Prostate gland (tissue), 2 donors: Measurements from ENCODE around the gene IRAK3. TPM values are rescaled to one million over a fixed set of nuclear protein-coding genes. Genes with fewer than 3 reads are reported as not detected.

ENCODE experiments used
- DNase-seq: peaks from one replicate; pipeline ENCODE4 v3.0.0-alpha.2; 2019; ENCODE audit warnings: low spot score
- H3K27ac ChIP-seq, 2 donors: fragments of 200-600 bp; sonication (generic); 2 replicates each; pipeline ENCODE4 v1.5.1; 2017 to 2019
- H3K27me3 ChIP-seq: fragments of 200-600 bp; sonication (generic); replicated peaks from 2 replicates; pipeline ENCODE4 v1.5.1; 2019; ENCODE audit not compliant: insufficient read depth
- H3K36me3 ChIP-seq, 2 donors: fragments of 200-600 bp; sonication (generic); 1 replicate in 1 of 2; 2 replicates in 1 of 2; pipeline versions ENCODE4 v1.5.1 to v1.8.1; 2017 to 2019
- H3K4me1 ChIP-seq: fragments of 200-600 bp; sonication (generic); replicated peaks from 2 replicates; pipeline ENCODE4 v1.5.1; 2019
- H3K4me3 ChIP-seq, 2 donors: fragments of 200-600 bp; sonication (generic); 2 replicates each; pipeline ENCODE4 v1.5.1; 2017 to 2019
- H3K9me3 ChIP-seq: fragments of 200-600 bp; sonication (generic); 2 replicates; pipeline ENCODE4 v1.5.1; 2017
- POLR2A ChIP-seq: fragments of 450-650 bp; IDR thresholded peaks from one replicate; pipeline ENCODE4 v1.6.1; 2016; ENCODE audit warnings: antibody characterized with exemption, mild to moderate bottlenecking
- POLR2AphosphoS5 ChIP-seq: sonication (generic); formaldehyde crosslinking; IDR thresholded peaks from one replicate; pipeline ENCODE4 v1.6.1; 2017; ENCODE audit warnings: antibody characterized with exemption
- WGBS: methylation state at CpG from one replicate; pipeline ENCODE4 v1.1.5; 2018; 5-methylcytosine and 5-hydroxymethylcytosine counted together
- intact Hi-C: fragments of 100-400 bp; cut with DNase I; formaldehyde crosslinking; loops from one replicate; pipeline ENCODE4 v1.14.2; 2022
- total RNA-seq, 2 donors: library from RNA; depleted of rRNA; stranded (reverse); fragments of >200 nt; gene quantifications; one replicate each; pipeline ENCODE4 v1.1.0, GENCODE V29; 2016
- TF ChIP-seq, protein P1 (sequence below), 4 experiments: fragments of 200-600 bp in 2 of 4; fragments of 450-650 bp in 2 of 4; sonication (generic) in 2 of 4; IDR thresholded peaks; 1 replicate in 3 of 4; 2 replicates in 1 of 4; pipeline ENCODE4 v1.5.1; 2016 to 2019; ENCODE audit warnings: antibody characterized with exemption in 4 of 4, mild to moderate bottlenecking in 2 of 4, moderate library complexity in 2 of 4

Gene IRAK3
- total RNA-seq, 2 donors from 2014 or later, result 4.5 to 9.5 TPM

DNA sequence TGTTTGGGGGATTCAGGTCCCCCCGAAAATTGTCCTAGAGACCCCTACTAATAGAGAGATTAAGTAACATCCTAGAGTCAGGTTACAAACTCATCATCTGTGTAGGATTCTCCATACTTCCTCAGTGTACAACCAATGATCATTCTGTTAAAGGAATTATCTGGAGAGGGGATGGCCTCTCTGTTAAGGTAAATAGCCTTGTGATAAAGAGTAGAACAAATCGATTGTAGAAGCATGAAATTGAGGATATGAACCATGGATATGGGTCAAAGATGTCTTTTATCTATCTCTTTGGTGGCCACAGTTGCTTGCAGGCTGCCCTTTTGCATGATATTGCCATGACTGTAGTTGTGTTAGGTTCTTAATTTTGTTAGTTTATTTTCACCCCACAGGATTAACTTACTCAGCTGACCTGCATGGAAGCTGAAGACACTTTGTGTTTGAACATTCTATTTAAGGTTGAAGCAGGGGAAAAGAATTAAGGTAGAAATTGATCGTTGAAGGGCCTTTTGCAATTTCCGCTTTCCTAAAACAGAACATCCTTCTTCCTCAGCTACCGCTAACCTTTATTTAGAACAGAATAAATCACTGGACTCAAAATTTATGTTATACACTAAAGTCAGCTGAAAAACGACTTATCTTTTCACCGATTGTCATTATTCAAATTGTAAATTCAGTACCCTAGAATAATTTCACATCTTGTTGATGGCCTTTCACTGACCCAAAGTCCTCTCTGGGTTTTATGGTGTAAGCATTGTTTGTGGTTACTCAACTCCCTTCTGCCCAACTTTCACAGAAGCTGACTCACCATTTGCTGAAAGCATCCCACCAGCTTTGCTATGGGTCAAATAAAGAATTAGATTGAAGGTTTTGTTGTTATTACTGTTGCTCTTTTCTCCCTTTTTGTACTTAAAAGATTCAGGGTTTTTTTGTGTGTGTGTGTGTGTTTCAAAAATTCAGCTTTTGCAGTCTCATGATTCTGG, 52.3 kb downstream of the IRAK3 start:
- Histone ChIP-seq H3K4me1 (no peaks in the 10 kb centered on the region), H3K9me3 (no peaks in the 10 kb centered on the region), H3K27me3 (no peaks in the 10 kb centered on the region), H3K27ac (no peak overlapping the region), H3K4me3 (no peak overlapping the region), H3K36me3 (no peaks in the 10 kb centered on the region)
- TF ChIP-seq POLR2A (no peak), POLR2AphosphoS5 (no peak)
- TF ChIP-seq, protein P1, sequence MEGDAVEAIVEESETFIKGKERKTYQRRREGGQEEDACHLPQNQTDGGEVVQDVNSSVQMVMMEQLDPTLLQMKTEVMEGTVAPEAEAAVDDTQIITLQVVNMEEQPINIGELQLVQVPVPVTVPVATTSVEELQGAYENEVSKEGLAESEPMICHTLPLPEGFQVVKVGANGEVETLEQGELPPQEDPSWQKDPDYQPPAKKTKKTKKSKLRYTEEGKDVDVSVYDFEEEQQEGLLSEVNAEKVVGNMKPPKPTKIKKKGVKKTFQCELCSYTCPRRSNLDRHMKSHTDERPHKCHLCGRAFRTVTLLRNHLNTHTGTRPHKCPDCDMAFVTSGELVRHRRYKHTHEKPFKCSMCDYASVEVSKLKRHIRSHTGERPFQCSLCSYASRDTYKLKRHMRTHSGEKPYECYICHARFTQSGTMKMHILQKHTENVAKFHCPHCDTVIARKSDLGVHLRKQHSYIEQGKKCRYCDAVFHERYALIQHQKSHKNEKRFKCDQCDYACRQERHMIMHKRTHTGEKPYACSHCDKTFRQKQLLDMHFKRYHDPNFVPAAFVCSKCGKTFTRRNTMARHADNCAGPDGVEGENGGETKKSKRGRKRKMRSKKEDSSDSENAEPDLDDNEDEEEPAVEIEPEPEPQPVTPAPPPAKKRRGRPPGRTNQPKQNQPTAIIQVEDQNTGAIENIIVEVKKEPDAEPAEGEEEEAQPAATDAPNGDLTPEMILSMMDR (IDR thresholded peaks at IDR 0.05), result no peak
- DNase-seq, result no peak
- intact Hi-C loops, result no loop called here
- 84% methylated on average over 7 of the region's 7 CpGs for WGBS

DNA sequence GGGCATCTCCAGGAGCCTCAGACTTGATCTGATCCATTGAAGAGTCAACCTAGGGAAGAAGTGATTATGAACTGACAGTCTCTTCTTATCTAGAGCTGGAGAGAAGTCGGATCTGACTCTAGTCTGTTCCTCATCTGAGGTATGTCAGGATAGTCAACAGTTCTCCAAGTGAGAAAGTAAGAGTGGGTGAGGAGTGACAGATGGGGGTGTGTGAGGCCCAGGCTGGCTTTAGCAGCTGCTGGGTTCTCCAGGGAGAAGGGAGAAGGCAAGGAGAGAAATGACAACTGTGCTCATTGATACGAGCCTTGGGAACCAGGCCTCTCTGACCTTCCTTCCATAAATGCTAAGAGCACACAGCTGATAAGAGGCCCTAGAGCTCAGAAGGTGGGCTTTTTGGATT, 53.3 kb downstream of the IRAK3 start:
- no peak overlapping the region for H3K4me3 ChIP-seq
- no peak for TF ChIP-seq POLR2A
- TF ChIP-seq, protein P1 (IDR thresholded peaks at IDR 0.05), result no peak
- TF ChIP-seq POLR2AphosphoS5, result no peak
- H3K9me3 ChIP-seq, result no peaks in the 10 kb centered on the region
- no peak overlapping the region for H3K27ac ChIP-seq
- H3K36me3 ChIP-seq, result no peaks in the 10 kb centered on the region
- DNase-seq, result no peak
- no peaks in the 10 kb centered on the region for H3K27me3 ChIP-seq
- intact Hi-C loops, result no loop called here
- 97% methylated on average over 2 of the region's 2 CpGs for WGBS
- no peaks in the 10 kb centered on the region for H3K4me1 ChIP-seq

DNA sequence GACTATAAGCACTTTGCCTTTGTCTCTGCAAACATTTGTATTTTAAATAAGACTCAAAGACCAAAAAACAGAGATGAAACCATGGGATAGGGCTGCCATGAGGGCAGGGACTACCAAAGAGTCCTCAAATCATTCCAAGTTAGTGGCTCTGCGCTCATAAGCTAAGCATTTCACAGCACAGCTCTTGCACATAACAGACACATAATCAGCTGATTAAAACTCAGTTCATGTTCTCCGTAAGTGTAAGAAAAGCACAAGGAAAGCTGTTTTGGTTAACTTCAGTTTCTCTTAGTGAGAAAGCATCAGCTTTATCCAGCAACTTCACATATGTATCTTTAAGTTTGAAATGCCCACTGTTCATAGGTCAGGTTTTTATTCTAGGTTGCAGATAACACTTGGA, 54.9 kb downstream of the IRAK3 start:
- no peak overlapping the region for H3K4me3 ChIP-seq
- H3K36me3 ChIP-seq, result no peaks in the 10 kb centered on the region
- intact Hi-C loops, result no loop called here
- no peaks in the 10 kb centered on the region for H3K4me1 ChIP-seq
- no peaks in the 10 kb centered on the region for H3K27me3 ChIP-seq
- WGBS, result 90% methylated on average over 2 of the region's 2 CpGs
- H3K27ac ChIP-seq, result no peak overlapping the region
- no peak for TF ChIP-seq POLR2A
- TF ChIP-seq, protein P1 (IDR thresholded peaks at IDR 0.05), result no peak
- no peak for TF ChIP-seq POLR2AphosphoS5
- DNase-seq, result no peak
- no peaks in the 10 kb centered on the region for H3K9me3 ChIP-seq

DNA sequence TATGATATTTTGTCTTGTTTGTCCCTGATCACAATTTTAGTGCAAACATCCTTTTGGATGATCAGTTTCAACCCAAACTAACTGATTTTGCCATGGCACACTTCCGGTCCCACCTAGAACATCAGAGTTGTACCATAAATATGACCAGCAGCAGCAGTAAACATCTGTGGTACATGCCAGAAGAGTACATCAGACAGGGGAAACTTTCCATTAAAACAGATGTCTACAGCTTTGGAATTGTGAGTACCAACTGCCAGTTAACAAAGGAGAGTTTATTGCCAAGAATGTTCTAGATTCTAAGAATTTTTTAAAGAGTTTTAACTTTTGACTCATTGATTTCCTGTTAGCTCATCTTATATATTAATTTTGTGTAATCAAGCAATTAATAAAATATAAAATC, 55.4 kb downstream of the IRAK3 start:
- DNase-seq, result no peak
- WGBS, result 100% methylated on average over 1 of the region's 1 CpG
- intact Hi-C loops, result no loop called here
- Histone ChIP-seq H3K36me3 (no peaks in the 10 kb centered on the region), H3K9me3 (no peaks in the 10 kb centered on the region), H3K4me1 (no peaks in the 10 kb centered on the region), H3K27ac (no peak overlapping the region), H3K27me3 (no peaks in the 10 kb centered on the region), H3K4me3 (no peak overlapping the region)
- TF ChIP-seq POLR2A (no peak), POLR2AphosphoS5 (no peak)
- TF ChIP-seq, protein P1 (IDR thresholded peaks at IDR 0.05), result no peak

DNA sequence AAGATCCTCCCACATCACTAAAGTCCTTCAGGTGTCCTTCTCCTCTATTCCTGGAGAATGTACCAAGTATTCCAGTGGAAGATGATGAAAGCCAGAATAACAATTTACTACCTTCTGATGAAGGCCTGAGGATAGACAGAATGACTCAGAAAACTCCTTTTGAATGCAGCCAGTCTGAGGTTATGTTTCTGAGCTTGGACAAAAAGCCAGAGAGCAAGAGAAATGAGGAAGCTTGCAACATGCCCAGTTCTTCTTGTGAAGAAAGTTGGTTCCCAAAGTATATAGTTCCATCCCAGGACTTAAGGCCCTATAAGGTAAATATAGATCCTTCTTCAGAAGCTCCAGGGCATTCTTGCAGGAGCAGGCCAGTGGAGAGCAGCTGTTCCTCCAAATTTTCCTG, 58.7 kb downstream of the IRAK3 start:
- Histone ChIP-seq H3K4me3 (no peak overlapping the region), H3K9me3 (no peaks in the 10 kb centered on the region), H3K27me3 (no peaks in the 10 kb centered on the region), H3K4me1 (no peaks in the 10 kb centered on the region), H3K27ac (no peak overlapping the region), H3K36me3 (no peaks in the 10 kb centered on the region)
- TF ChIP-seq POLR2AphosphoS5 (no peak), POLR2A (no peak)
- TF ChIP-seq, protein P1 (IDR thresholded peaks at IDR 0.05), result no peak
- DNase-seq, result no peak
- intact Hi-C loops, result no loop called here
